SU-DHL-6 (cell line): ENCODE data around the gene EVC2.

Experiments used
- H2AFZ ChIP-seq: fragments of 200-600 bp; sonication (generic); 2 replicates; pipeline ENCODE4 v1.6.1; 2014; ENCODE audit warnings: low read depth, mild to moderate bottlenecking, moderate library complexity, mixed read lengths, antibody characterized with exemption, low read length; ENCODE audit not compliant: severe bottlenecking
- H3F3A ChIP-seq: fragments of 200-600 bp; shearing (Covaris generic); 2 replicates; pipeline ENCODE4 v1.6.0; 2016; ENCODE audit warnings: antibody characterized with exemption, mild to moderate bottlenecking; ENCODE audit not compliant: insufficient read depth
- H3K27ac ChIP-seq: fragments of 200-600 bp; sonication (generic); 2 replicates; pipeline ENCODE4 v1.5.1; 2016; ENCODE audit warnings: low read depth, mild to moderate bottlenecking, low read length, moderate library complexity, mixed read lengths
- H3K27me3 ChIP-seq: fragments of 200-600 bp; sonication (generic), shearing (Covaris generic); 2 replicates; pipeline ENCODE4 v1.6.0; 2014; ENCODE audit warnings: mild to moderate bottlenecking, low read length
- H3K36me3 ChIP-seq: fragments of 200-600 bp; sonication (generic); 2 replicates; pipeline ENCODE4 v1.6.1; 2014; ENCODE audit warnings: mild to moderate bottlenecking, low read length, mixed read lengths
- H3K4me2 ChIP-seq: fragments of 300-600, 200-600 bp; shearing (Covaris generic), sonication (generic); 2 replicates; pipeline ENCODE4 v1.6.0; 2014; ENCODE audit warnings: low read length, low read depth, mild to moderate bottlenecking; ENCODE audit not compliant: poor library complexity, severe bottlenecking
- H3K4me3 ChIP-seq: fragments of 200-600 bp; sonication (generic); 2 replicates; pipeline ENCODE4 v1.5.1; 2014; ENCODE audit warnings: antibody characterized with exemption, low read length, mild to moderate bottlenecking, mixed read lengths; ENCODE audit not compliant: insufficient read depth, poor library complexity, severe bottlenecking
- H3K79me2 ChIP-seq: fragments of 200-600 bp; sonication (generic); 2 replicates; pipeline ENCODE4 v1.6.1; 2014; ENCODE audit warnings: mild to moderate bottlenecking, low read length, moderate library complexity; ENCODE audit not compliant: insufficient read depth
- H3K9ac ChIP-seq: fragments of 200-600 bp; sonication (generic); 2 replicates; pipeline ENCODE4 v1.7.0; 2014; ENCODE audit warnings: mild to moderate bottlenecking, low read length
- H3K9me2 ChIP-seq: fragments of 200-600 bp; sonication (generic); replicated peaks from 2 replicates; pipeline ENCODE4 v1.6.1; 2014; ENCODE audit warnings: low read length; ENCODE audit not compliant: insufficient read depth
- H3K9me3 ChIP-seq: fragments of 200-600 bp; sonication (generic); 2 replicates; pipeline ENCODE4 v1.6.1; 2014; ENCODE audit warnings: low read length, mixed read lengths; ENCODE audit not compliant: insufficient read depth
- H4K20me1 ChIP-seq: fragments of 200-600 bp; sonication (generic); 2 replicates; pipeline ENCODE4 v1.6.1; 2014; ENCODE audit warnings: low read depth, mild to moderate bottlenecking, antibody characterized with exemption, low read length, moderate library complexity, mixed read lengths
- CTCF ChIP-seq: fragments of 200-600 bp; sonication (generic); IDR thresholded peaks from one replicate; pipeline ENCODE4 v1.5.1; 2017; ENCODE audit warnings: antibody characterized with exemption, mild to moderate bottlenecking, low read length, moderate library complexity; ENCODE audit not compliant: insufficient read depth, poor library complexity, severe bottlenecking
- EZH2phosphoT487 ChIP-seq: fragments of 200-600 bp; sonication (generic), shearing (Covaris generic); conservative IDR thresholded peaks from 2 replicates; pipeline ENCODE4 v1.6.1; 2018; ENCODE audit warnings: mild to moderate bottlenecking, antibody characterized with exemption, low read length, moderate library complexity, mixed read lengths

EVC2 gene

GRCh38 chr4:5626913-5627312 is 81.4 kb downstream of the EVC2 start:
- H3K4me3 ChIP-seq, result no peak overlapping the region
- no peaks in the 10 kb centered on the region for H3K9me3 ChIP-seq
- H3K9ac ChIP-seq, result no peak overlapping the region
- no peaks in the 10 kb centered on the region for H3K79me2 ChIP-seq
- TF ChIP-seq CTCF (no peak), EZH2phosphoT487 (no peak)
- H2AFZ ChIP-seq, result no peak overlapping the region
- no peak overlapping the region for H3K4me2 ChIP-seq
- H3K9me2 ChIP-seq, result no peaks in the 10 kb centered on the region
- H3K27me3 ChIP-seq, result no peaks in the 10 kb centered on the region
- no peaks in the 10 kb centered on the region for H4K20me1 ChIP-seq
- H3F3A ChIP-seq, result no peaks in the 10 kb centered on the region
- H3K36me3 ChIP-seq, result no peaks in the 10 kb centered on the region
- H3K27ac ChIP-seq, result no peak overlapping the region

DNA sequence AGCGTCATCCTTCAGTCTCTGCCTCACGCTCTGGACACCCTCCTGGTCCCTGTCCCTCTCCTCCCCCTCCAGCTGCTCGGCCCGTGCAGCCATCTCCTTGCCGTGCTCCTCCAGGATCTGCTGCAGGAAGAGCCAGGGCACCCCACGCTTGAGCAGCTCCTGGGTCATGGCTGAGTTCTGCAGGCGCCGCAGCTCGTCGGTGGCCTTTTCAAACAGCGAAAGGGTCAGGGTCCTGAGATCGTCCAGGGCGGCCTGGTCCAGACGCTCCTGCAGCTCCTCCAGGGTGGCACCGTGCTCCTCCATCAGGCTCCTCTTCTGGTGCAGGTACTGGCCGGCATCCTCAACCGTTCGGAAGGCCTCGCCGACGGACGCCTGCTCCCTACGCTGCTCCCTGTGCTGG is 85.8 kb downstream of the EVC2 start:
- H3K4me3 ChIP-seq, result no peak overlapping the region
- H4K20me1 ChIP-seq, result no peaks in the 10 kb centered on the region
- H3K79me2 ChIP-seq, result no peaks in the 10 kb centered on the region
- no peaks in the 10 kb centered on the region for H3F3A ChIP-seq
- H3K27me3 ChIP-seq, result no peaks in the 10 kb centered on the region
- H3K9me3 ChIP-seq, result no peaks in the 10 kb centered on the region
- no peak overlapping the region for H3K4me2 ChIP-seq
- H3K9me2 ChIP-seq, result no peaks in the 10 kb centered on the region
- H2AFZ ChIP-seq, result no peak overlapping the region
- no peak overlapping the region for H3K27ac ChIP-seq
- no peak for TF ChIP-seq EZH2phosphoT487
- no peak for TF ChIP-seq CTCF
- no peak overlapping the region for H3K9ac ChIP-seq
- no peaks in the 10 kb centered on the region for H3K36me3 ChIP-seq

GRCh38 chr4:5619913-5620625 is 88.3 kb downstream of the EVC2 start:
- Histone ChIP-seq H3K9me3 (no peaks in the 10 kb centered on the region), H3K4me2 (no peak overlapping the region), H3F3A (no peaks in the 10 kb centered on the region), H3K4me3 (no peak overlapping the region), H3K27me3 (no peaks in the 10 kb centered on the region), H3K27ac (no peak overlapping the region), H3K9me2 (no peaks in the 10 kb centered on the region), H3K36me3 (no peaks in the 10 kb centered on the region), H2AFZ (no peak overlapping the region), H4K20me1 (no peaks in the 10 kb centered on the region), H3K79me2 (no peaks in the 10 kb centered on the region), H3K9ac (no peak overlapping the region)
- TF ChIP-seq CTCF, result no peak
- no peak for TF ChIP-seq EZH2phosphoT487
